KMS-11 (cell line): ENCODE data around the gene SPACA6.

ENCODE experiments used
- H2AFZ ChIP-seq: fragments of 200-600 bp; sonication (generic); 2 replicates; pipeline ENCODE4 v1.6.1; 2016; ENCODE audit warnings: antibody characterized with exemption, mixed run types, low read depth
- H3K27ac ChIP-seq: fragments of 200-600 bp; sonication (generic); 2 replicates; pipeline ENCODE4 v1.6.1; 2016; ENCODE audit warnings: mild to moderate bottlenecking, mixed run types
- H3K27me3 ChIP-seq: fragments of 200-600 bp; sonication (generic); 2 replicates; pipeline ENCODE4 v1.6.1; 2017; ENCODE audit warnings: mild to moderate bottlenecking, low read depth, mixed run types, moderate library complexity; ENCODE audit not compliant: insufficient read depth
- H3K36me3 ChIP-seq: fragments of 200-600 bp; sonication (generic); 2 replicates; pipeline ENCODE4 v1.6.1; 2017; ENCODE audit warnings: mild to moderate bottlenecking, mixed run types; ENCODE audit not compliant: insufficient read depth
- H3K4me1 ChIP-seq: fragments of 200-600 bp; sonication (generic); 2 replicates; pipeline ENCODE4 v1.6.1; 2016; ENCODE audit warnings: mild to moderate bottlenecking, low read depth, mixed run types; ENCODE audit not compliant: poor library complexity, severe bottlenecking
- H3K4me2 ChIP-seq: fragments of 200-600 bp; sonication (generic); 2 replicates; pipeline ENCODE4 v1.7.0; 2016; ENCODE audit warnings: mild to moderate bottlenecking, mixed run types
- H3K4me3 ChIP-seq: fragments of 200-600 bp; sonication (generic); IDR thresholded peaks from 2 replicates; pipeline ENCODE4 v1.6.1; 2017; ENCODE audit warnings: low read depth, low read length, mixed read lengths; ENCODE audit not compliant: insufficient read depth
- H3K79me2 ChIP-seq: fragments of 200-600 bp; sonication (generic); 2 replicates; pipeline ENCODE4 v1.6.1; 2016; ENCODE audit warnings: low read depth, mixed run types; ENCODE audit not compliant: insufficient read depth
- H3K9ac ChIP-seq: fragments of 200-600 bp; sonication (generic); 2 replicates; pipeline ENCODE4 v1.6.1; 2016; ENCODE audit warnings: mild to moderate bottlenecking, mixed run types
- H4K20me1 ChIP-seq: fragments of 200-600 bp; sonication (generic); 2 replicates; pipeline ENCODE4 v1.6.1; 2016; ENCODE audit warnings: mild to moderate bottlenecking, mixed run types; ENCODE audit not compliant: insufficient read depth
- TF ChIP-seq, protein P1 (sequence below): fragments of 200-600 bp; sonication (generic); conservative IDR thresholded peaks from 2 replicates; pipeline ENCODE4 v1.6.1; 2017; ENCODE audit warnings: low read depth, mild to moderate bottlenecking, antibody characterized with exemption, low read length, moderate library complexity, mixed read lengths

The SPACA6 gene

DNA sequence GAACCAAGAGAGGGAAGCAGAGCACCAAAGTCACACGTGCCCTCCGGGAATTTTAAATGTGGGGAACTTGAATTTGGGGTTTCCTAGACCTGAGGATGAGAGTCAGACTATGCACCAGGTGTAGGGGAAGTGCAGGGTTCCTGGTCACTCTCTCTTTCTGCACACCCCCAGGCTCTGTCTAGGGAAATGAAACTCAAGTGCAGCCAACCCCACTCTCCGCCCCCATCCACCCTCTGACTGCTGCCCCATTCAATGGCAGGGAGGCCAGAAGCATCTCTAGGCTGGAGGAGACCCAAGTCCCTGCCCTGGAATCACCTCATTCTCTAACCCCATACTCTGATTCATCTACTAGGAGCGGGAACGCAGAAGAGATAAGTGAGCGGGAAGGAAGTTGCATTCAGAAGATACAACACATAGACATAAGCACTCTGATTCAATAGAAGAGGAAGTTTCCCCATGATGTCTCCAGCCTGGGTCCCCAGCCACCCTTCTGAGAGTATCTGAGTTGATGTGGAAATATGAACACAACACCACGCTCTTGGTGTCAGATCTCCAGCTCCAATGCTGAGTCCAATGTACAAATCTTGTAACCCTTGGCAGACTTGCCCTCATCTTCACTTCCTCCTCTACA, 41.8 kb upstream of the SPACA6 start:
- Histone ChIP-seq H3K4me1 (no peaks in the 10 kb centered on the region), H3K4me2 (no peak overlapping the region), H3K27ac (no peak overlapping the region), H3K79me2 (no peaks in the 10 kb centered on the region), H3K4me3 (no peak overlapping the region), H3K27me3 (no peaks in the 10 kb centered on the region), H3K36me3 (no peaks in the 10 kb centered on the region), H3K9ac (no peak overlapping the region), H4K20me1 (no peaks in the 10 kb centered on the region), H2AFZ (no peak overlapping the region)
- TF ChIP-seq, protein P1, sequence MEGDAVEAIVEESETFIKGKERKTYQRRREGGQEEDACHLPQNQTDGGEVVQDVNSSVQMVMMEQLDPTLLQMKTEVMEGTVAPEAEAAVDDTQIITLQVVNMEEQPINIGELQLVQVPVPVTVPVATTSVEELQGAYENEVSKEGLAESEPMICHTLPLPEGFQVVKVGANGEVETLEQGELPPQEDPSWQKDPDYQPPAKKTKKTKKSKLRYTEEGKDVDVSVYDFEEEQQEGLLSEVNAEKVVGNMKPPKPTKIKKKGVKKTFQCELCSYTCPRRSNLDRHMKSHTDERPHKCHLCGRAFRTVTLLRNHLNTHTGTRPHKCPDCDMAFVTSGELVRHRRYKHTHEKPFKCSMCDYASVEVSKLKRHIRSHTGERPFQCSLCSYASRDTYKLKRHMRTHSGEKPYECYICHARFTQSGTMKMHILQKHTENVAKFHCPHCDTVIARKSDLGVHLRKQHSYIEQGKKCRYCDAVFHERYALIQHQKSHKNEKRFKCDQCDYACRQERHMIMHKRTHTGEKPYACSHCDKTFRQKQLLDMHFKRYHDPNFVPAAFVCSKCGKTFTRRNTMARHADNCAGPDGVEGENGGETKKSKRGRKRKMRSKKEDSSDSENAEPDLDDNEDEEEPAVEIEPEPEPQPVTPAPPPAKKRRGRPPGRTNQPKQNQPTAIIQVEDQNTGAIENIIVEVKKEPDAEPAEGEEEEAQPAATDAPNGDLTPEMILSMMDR, result no peak

DNA sequence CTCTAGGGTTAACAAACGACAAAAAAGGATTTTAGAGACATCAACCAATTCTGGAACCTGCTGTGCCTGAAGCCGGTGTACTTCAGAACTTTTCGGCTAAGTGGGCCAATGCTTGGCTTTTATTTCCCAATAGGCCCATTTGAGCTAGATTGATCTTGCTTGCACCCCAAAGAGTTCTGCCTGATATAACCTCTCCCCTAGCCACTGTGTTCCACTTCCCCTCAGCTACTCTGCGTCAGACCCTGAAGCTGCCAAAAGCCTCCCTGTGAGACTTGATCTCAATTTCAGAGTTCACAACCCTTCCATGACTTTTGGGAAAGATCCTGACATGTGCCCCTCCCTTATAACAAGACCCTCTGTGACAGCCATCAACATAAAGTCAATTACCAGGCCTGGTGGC, 40.9 kb upstream of the SPACA6 start:
- Histone ChIP-seq H3K4me2 (no peak overlapping the region), H3K79me2 (no peaks in the 10 kb centered on the region), H4K20me1 (no peaks in the 10 kb centered on the region), H3K27me3 (no peaks in the 10 kb centered on the region), H3K4me3 (no peak overlapping the region), H2AFZ (no peak overlapping the region), H3K27ac (no peak overlapping the region), H3K36me3 (no peaks in the 10 kb centered on the region), H3K4me1 (no peaks in the 10 kb centered on the region), H3K9ac (no peak overlapping the region)
- TF ChIP-seq, protein P1, result no peak

DNA sequence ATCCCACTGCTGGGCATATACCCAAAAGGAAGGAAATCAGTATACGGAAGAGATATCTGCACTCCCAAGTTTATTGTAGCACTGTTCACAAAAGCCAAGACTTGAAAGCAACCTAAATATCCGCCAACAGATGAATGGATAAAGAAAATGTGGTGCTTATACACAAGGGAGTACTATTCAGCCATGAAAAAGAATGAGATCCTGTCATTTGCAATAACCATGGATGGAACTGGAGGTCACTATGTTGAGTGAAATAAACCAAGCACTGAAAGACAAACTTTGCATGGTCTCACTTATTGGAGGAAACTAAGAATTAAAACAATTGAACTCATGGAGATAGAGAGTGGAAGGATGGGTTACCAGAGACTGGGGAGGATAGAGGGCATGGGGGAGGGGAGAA, 40.0 kb upstream of the SPACA6 start:
- TF ChIP-seq, protein P1, result no peak
- Histone ChIP-seq H3K36me3 (no peaks in the 10 kb centered on the region), H3K4me3 (no peak overlapping the region), H3K4me2 (no peak overlapping the region), H3K79me2 (no peaks in the 10 kb centered on the region), H3K27me3 (no peaks in the 10 kb centered on the region), H2AFZ (no peak overlapping the region), H3K4me1 (no peaks in the 10 kb centered on the region), H3K9ac (no peak overlapping the region), H3K27ac (no peak overlapping the region), H4K20me1 (no peaks in the 10 kb centered on the region)

DNA sequence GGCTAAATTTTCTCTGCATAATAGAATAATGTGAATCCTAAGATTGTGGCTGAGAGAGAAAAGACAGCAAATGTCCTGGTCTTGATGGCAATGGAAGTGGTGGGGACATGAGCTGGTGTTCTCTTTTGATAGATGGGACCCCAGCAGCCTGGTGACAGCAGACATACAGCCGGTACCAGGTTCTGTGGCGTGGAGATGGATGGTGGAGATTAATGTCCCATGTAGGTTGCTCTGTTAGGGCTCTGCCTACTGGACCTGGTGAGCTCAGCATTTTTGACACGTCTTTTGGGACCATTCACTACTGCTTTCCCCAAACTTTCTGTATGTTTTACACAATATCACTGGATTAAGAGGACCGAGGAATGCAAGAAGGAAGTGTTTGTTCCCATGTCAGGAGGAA, 38.3 kb upstream of the SPACA6 start:
- TF ChIP-seq, protein P1, result 0 out of 2 replicates have a peak, but pooled peaks have one; percentile 14
- Histone ChIP-seq H3K4me3 (no peak overlapping the region), H3K79me2 (no peaks in the 10 kb centered on the region), H3K4me2 (no peak overlapping the region), H3K36me3 (no peaks in the 10 kb centered on the region), H3K27me3 (no peaks in the 10 kb centered on the region; the same call in 1 of the 2 replicates), H3K27ac (no peak overlapping the region), H2AFZ (no peak overlapping the region), H3K4me1 (no peaks in the 10 kb centered on the region), H4K20me1 (no peaks in the 10 kb centered on the region), H3K9ac (no peak overlapping the region)
